Astrocyte of the spinal cord (primary cell): Measurements from ENCODE around the gene NTNG2.

Experiments used
- DNase-seq: peaks from one replicate; pipeline ENCODE4 v3.0.0; 2011; ENCODE audit warnings: low read depth, low spot score
- H3K4me3 ChIP-seq: 2 replicates; pipeline ENCODE4 v1.5.1; 2011; ENCODE audit warnings: low read depth, mild to moderate bottlenecking, low read length, moderate library complexity
- CTCF ChIP-seq: IDR thresholded peaks from 2 replicates; pipeline ENCODE4 v1.5.1; 2012; ENCODE audit warnings: low read depth, mild to moderate bottlenecking, low read length, inconsistent platforms
- in situ Hi-C: cut with HindIII; loops from 2 replicates; pipeline ENCODE4 v1.10.0; 2017; ENCODE audit warnings: low sequenced_read_pairs

NTNG2 gene

GRCh38 chr9:132190966-132191365, 29.1 kb downstream of the NTNG2 start:
- no peak for DNase-seq
- H3K4me3 ChIP-seq, result no peak overlapping the region
- no peak for TF ChIP-seq CTCF
- in situ Hi-C loops, result no loop called here

GRCh38 chr9:132192728-132193127, 30.9 kb downstream of the NTNG2 start:
- no peak for DNase-seq
- in situ Hi-C loops, result no loop called here
- TF ChIP-seq CTCF, result no peak
- H3K4me3 ChIP-seq, result no peak overlapping the region

GRCh38 chr9:132193227-132194124, 31.6 kb downstream of the NTNG2 start:
- H3K4me3 ChIP-seq, result no peak overlapping the region
- TF ChIP-seq CTCF, result no peak
- in situ Hi-C loops, result no loop called here
- no peak for DNase-seq

GRCh38 chr9:132194508-132194907, 32.6 kb downstream of the NTNG2 start:
- no peak for DNase-seq
- in situ Hi-C loops, result no loop called here
- H3K4me3 ChIP-seq, result no peak overlapping the region
- no peak for TF ChIP-seq CTCF

GRCh38 chr9:132197315-132197714, 35.5 kb downstream of the NTNG2 start:
- in situ Hi-C loops, result no loop called here
- DNase-seq, result no peak
- no peak overlapping the region for H3K4me3 ChIP-seq
- TF ChIP-seq CTCF, result no peak

GRCh38 chr9:132197856-132198550, 36.1 kb downstream of the NTNG2 start:
- no peak overlapping the region for H3K4me3 ChIP-seq
- TF ChIP-seq CTCF, result no peak
- in situ Hi-C loops, result no loop called here
- no peak for DNase-seq
